Iris pigment epithelial cell (primary cell): ENCODE measurements around the gene ARHGAP6.
"Not testable (repeated sequence)": the region's sequence is repeated elsewhere in the genome, so short reads cannot be mapped to it uniquely, and the experiment has no call there.

Experiments
- DNase-seq: peaks from one replicate; pipeline ENCODE4 v3.0.0-alpha.2; 2011; ENCODE audit warnings: low read depth

The ARHGAP6 gene

DNA sequence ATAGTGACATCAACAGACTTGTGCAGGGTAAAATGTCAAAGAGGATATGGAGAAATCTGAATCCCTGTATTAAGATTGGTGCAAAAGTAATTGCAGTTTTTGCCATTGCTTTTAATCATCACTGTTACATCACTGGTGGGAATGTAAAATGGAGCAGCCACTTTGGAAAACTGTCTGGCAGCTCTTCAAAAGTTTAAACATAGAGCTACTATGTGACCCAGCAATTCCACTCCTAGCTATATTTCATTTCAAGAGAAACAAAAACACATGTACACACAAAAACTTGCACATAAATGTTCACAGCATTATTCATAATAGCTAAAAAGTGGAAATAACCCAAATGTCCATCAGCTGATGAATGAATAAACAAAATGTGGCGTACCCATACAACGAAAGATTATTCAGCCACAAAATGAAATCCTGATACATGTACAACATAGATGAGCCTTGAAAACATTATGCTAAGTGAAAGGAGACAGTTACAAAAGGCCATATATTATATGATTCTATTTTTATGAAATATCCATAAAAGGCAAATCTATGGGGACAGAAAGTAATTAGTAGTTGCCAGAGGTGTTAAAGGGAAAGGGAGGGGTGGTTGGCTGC, 266.1 kb downstream of the ARHGAP6 start:
- DNase-seq, result no peak

- DNase-seq, result peak; percentile 39
These were observed 266.9 kb downstream of the ARHGAP6 start for GRCh38 chrX:11398785-11399184.

- no peak for DNase-seq
These were observed 267.6 kb downstream of the ARHGAP6 start for GRCh38 chrX:11398139-11398538.

GRCh38 chrX:11397680-11398079, 268.0 kb downstream of the ARHGAP6 start:
- DNase-seq, result no peak

DNA sequence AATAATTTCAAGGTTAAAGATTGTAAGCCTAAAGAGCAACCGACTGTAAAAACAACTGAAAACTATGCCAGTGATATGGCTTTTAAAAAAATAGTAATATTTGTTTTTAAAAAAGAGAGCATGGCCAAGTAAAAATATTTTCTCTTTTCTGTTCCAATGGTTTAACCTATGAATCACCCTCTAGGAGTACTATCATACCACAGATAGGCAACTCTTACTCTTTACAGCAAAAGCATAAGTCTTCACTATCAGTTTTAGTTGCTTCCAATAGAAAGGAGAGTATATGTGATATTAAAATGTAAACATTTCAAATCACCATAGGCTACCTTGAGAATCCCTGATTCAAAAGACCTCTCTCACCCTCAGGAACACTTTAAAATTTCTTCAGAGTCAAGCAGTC, 269.9 kb downstream of the ARHGAP6 start:
- DNase-seq, result peak; percentile 19

GRCh38 chrX:11393949-11394654, 271.6 kb downstream of the ARHGAP6 start:
- DNase-seq, result no peak

GRCh38 chrX:11386812-11387211, 278.9 kb downstream of the ARHGAP6 start:
- no peak for DNase-seq

- peak; percentile 76 for DNase-seq
These were observed 279.7 kb downstream of the ARHGAP6 start for GRCh38 chrX:11386001-11386523.

- no peak for DNase-seq
These were observed 282.8 kb downstream of the ARHGAP6 start for GRCh38 chrX:11382930-11383329.

DNA sequence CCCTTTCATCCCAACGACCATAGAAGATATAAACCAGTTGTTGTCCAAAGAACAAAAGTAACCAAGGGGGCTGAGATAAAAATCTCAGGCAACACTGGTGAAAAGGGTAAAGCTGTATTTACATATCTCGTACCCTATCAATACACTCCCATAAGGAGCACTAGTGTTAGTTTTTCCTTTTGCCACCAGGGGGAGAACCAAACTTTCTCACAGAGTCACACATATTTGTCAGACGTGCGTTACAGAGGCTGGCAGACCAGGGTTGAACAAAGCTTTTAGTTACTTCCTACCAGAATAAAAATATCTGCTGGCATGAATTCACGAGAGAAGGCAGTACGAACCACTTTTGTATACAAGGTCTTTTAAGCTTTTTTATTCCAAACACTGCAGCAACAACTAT, 284.3 kb downstream of the ARHGAP6 start:
- DNase-seq, result peak; percentile 65

- DNase-seq, result peak; percentile 23
These were observed 285.4 kb downstream of the ARHGAP6 start for GRCh38 chrX:11380187-11380844.

DNA sequence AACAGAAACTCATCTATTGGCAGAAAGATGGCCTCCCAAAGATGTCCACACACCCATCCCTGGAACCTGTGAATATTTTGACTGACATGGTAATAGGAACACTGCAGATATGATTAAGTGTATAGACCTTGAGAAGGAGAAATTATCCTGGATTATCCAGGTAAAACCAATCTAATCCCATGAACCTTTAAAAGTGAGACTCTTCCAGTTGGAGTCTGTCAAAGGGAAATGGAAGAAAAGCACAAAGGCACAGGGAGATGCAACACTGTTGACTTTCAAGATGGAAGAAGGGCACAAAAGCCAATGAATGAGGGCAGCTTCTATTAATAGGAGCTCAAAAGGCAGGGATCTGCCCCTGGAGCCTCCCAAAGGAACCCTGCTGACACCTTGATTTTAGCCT, 289.6 kb downstream of the ARHGAP6 start:
- DNase-seq, result no peak

- no peak for DNase-seq
These were observed 290.1 kb downstream of the ARHGAP6 start for GRCh38 chrX:11375614-11376119.

DNA sequence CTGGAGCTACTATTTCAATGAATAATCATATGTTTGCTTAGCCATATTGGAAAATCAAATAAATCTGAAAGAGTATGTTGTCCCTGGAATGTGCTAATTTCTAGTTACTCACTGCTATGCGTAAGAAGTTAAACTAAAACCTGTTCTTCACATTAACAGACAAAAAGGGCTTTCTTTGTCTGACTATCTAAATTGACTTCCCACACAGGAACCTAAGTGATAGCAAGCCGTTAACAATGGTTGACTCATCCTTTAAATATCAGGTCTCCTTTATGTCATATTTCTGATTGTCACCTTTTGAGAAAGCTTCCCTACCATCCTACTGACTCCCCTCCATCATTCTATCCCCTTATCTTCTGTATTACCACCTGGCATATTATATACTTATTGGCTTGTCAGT, 291.1 kb downstream of the ARHGAP6 start:
- DNase-seq, result no peak

DNA sequence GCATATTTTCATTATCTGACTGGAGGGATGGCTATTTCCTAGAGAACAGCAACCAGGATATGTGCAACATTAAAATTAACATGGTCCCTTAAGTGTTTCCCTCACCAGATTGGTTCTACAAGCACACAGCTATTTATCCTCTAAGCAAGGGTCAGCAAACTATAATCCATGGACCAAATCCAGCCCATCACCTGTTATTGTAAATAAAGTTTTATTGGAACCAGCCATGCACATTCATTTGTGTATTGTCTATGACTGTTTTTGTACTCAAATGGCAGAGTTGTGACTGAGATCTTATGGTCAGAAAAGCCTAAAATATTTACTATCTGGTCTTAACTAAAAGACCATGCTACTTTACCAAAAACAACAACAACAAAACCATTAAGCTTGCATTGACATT, 294.6 kb downstream of the ARHGAP6 start:
- no peak for DNase-seq

GRCh38 chrX:11367609-11368430, 297.9 kb downstream of the ARHGAP6 start:
- peak; percentile 37 for DNase-seq

- no peak for DNase-seq
These were observed 298.6 kb downstream of the ARHGAP6 start for GRCh38 chrX:11366998-11367595.

- DNase-seq, result no peak
These were observed 300.3 kb downstream of the ARHGAP6 start for GRCh38 chrX:11365426-11365825.

DNA sequence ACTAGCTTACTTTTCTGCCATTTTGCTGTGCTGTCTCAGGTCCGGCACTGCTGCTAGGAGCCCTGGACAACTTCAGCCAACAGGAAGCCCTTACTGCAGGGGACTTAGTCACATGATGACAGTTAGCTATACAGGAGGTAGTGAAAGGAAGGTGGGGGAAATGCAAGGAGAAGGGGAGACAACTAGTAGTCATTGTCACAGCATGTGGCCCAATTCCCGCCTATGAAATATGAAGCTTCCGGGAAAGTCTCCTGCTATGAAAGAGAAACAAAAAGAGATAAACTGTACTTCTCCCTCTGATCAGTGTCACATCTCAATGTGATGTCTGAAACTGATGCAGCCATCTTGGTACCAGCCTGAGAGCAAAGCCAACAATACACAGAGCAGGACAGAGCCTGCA, 300.9 kb downstream of the ARHGAP6 start:
- no peak for DNase-seq

- not testable (repeated sequence) for DNase-seq
These were observed 301.9 kb downstream of the ARHGAP6 start for GRCh38 chrX:11363825-11364224.

GRCh38 chrX:11363069-11363594, 302.6 kb downstream of the ARHGAP6 start:
- DNase-seq, result no peak
